Activated naive CD4-positive, alpha-beta T cell (primary cell): Measurements from ENCODE around the gene CDH26.

Experiments
- DNase-seq, 4 experiments: peaks; one replicate each; lab custom pipeline; 2025; lab: John Stamatoyannopoulos, UW

Gene CDH26

DNA sequence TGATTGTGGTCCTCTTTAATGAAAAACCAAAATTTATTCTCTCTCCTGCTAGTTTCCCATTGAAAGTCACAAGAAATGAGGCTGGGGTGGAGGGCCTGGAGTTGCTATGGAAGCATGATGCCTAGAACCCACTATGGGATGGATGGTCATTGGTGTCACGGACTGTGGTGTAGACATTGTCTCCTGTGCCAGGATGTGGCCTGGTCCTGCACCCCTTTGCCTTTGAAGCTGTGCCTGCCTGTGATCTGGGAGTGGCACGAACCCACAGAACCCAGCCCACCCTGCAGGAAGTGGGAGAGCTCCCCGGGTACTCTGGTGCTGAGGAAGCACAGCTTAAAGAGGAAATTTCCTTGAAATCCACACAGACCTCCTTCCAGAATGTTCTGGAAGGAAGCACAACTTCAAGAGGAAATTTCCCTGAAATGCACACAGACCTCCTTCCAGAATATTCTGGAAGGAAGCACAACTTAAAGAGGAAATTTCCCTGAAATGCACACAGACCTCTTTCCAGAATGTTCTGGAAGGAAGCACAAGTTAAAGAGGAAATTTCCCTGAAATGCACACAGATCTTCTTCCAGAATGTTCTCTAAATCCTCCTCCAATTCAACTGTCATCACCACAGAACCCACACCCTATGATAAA, 105.6 kb downstream of the CDH26 start:
- DNase-seq, result no peak
